ENCODE measurements around the gene P3H4.

P3H4 gene

GRCh38 chr17:41821776-41822175 is 10.0 kb upstream of the P3H4 start:
- DNase-seq (ENCODE audit: low spot score): no peak

GRCh38 chr17:41818024-41818423 is 6.3 kb upstream of the P3H4 start:
- DNase-seq (ENCODE audit: low spot score): no peak

- no peak for DNase-seq (ENCODE audit: low spot score)
These were observed 5.0 kb upstream of the P3H4 start for GRCh38 chr17:41816637-41817320.

GRCh38 chr17:41814195-41814594 is 2.4 kb upstream of the P3H4 start:
- no peak for DNase-seq (ENCODE audit: low spot score)

GRCh38 chr17:41813699-41814124 is 2.0 kb upstream of the P3H4 start:
- no peak for DNase-seq (ENCODE audit: low spot score)

- no peak for DNase-seq (ENCODE audit: low spot score)
These were observed 1.5 kb upstream of the P3H4 start for GRCh38 chr17:41813152-41813680.

- DNase-seq (ENCODE audit: low spot score): no peak
These were observed 817 bp upstream of the P3H4 start, which contains the start of gene FKBP10 for GRCh38 chr17:41812381-41813151. FKBP10 (plus strand) TSS chr17:41813004; CDS start chr17:41813035, 31 bp downstream.

GRCh38 chr17:41810659-41811548 is 845 bp downstream of the P3H4 start:
- DNase-seq (ENCODE audit: low spot score): no peak

GRCh38 chr17:41806685-41807445 is 4.9 kb downstream of the P3H4 start:
- DNase-seq (ENCODE audit: low spot score): no peak

GRCh38 chr17:41803049-41804020 is 8.4 kb downstream of the P3H4 start:
- no peak for DNase-seq (ENCODE audit: low spot score)

GRCh38 chr17:41801374-41802271 is 10.1 kb downstream of the P3H4 start:
- peak; percentile 68 for DNase-seq (ENCODE audit: low spot score)

GRCh38 chr17:41800601-41801373 is 11.0 kb downstream of the P3H4 start:
- no peak for DNase-seq (ENCODE audit: low spot score)

- DNase-seq (ENCODE audit: low spot score): no peak
These were observed 12.4 kb downstream of the P3H4 start for GRCh38 chr17:41799366-41799765.

- DNase-seq (ENCODE audit: low spot score): no peak
These were observed 14.4 kb downstream of the P3H4 start for GRCh38 chr17:41797377-41797776.

GRCh38 chr17:41796121-41796895 is 15.4 kb downstream of the P3H4 start:
- no peak for DNase-seq (ENCODE audit: low spot score)

- DNase-seq (ENCODE audit: low spot score): no peak
These were observed 17.2 kb downstream of the P3H4 start for GRCh38 chr17:41794540-41794975.

- no peak for DNase-seq (ENCODE audit: low spot score)
These were observed 17.8 kb downstream of the P3H4 start for GRCh38 chr17:41793784-41794539.
